GM18951 (cell line): ENCODE data around the gene MYO18A.

Experiments used
- POLR2A ChIP-seq: IDR thresholded peaks from 4 replicates; pipeline ENCODE4 v1.6.1; 2011; ENCODE audit warnings: mild to moderate bottlenecking; ENCODE audit not compliant: insufficient read length, insufficient read depth; ENCODE audit errors: extremely low read depth
- in situ Hi-C: fragments of 300-500 bp; cut with MboI; formaldehyde crosslinking; loops from one replicate; pipeline ENCODE4 v1.12.0; 2022; ENCODE audit warnings: low sequenced_read_pairs, mixed read lengths, inconsistent platforms; ENCODE audit not compliant: unreplicated experiment

Gene MYO18A

DNA sequence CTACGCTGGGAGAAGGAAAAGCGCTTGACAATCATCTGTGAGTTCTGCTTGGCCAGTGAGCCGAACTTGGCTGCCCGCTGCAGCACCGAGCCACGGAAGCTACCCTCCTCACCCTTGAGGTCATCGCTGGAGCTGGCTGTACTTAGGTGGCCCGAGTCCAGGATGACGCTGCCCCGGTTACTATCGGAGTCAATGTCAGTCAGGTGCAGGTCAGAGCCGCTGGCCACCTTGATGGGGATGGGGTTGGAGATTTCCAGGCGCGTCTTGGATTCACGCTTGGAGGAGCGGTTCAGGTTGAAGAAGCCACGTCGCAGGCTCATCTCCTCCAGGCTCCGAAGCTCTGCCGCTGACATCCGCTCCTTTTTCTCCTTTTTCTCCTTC, 13.7 kb downstream of the MYO18A start:
- in situ Hi-C loops, result no loop called here
- no peak for TF ChIP-seq POLR2A

DNA sequence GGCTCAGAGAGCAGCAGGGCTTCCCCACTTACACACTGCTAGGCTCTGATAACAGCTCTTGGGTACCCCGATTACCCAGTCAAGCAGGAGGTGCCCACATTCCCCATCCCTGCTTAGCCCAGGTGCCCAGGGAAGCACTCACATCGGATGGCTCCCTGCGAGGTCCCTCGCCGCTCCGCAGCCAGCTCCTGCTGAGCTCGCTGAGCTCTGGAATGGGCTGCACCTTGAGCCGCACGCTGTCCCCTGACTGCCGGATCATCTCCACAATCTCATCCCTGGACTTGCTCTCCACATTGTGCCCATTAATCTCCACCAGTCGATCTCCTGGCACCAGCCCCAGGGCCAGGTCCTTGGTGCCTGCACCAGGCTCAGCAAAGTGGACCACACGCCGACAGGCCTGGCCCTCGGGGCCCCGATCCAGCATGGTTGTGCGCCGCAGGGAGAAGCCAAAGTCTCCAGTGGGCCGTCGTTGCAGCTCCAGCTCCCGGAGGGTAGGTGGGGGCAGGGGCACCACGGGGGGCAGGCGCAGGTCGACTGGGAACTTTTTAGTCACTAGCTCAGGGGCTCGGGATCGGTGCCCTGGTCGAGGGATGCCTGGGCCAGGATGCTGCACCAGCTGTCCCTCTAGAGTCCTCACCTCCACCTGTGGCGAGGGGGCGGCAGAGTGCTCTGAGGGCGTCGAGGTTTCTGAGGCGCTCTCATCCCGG, 14.2 kb downstream of the MYO18A start:
- TF ChIP-seq POLR2A, result no peak
- in situ Hi-C loops, result no loop called here

DNA sequence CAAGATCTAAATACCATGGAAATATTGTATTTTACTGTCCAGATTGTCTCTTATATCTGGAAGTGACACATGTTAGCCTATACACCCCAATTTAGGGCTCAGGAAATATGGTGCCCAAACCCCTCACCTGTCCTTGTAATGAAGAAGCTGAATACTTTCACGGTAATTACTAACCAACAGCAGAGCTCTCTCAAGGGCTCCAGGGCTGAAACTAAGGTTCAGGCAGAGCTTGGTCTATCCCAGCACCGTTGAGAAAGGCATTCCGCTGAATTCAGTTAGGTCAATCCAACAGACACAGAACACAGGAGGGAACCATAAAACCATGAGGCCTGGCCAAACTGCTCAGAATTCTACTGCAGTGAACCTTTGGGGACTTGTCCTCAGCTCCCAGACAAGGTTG, 14.9 kb downstream of the MYO18A start:
- in situ Hi-C loops, result no loop called here
- no peak for TF ChIP-seq POLR2A

DNA sequence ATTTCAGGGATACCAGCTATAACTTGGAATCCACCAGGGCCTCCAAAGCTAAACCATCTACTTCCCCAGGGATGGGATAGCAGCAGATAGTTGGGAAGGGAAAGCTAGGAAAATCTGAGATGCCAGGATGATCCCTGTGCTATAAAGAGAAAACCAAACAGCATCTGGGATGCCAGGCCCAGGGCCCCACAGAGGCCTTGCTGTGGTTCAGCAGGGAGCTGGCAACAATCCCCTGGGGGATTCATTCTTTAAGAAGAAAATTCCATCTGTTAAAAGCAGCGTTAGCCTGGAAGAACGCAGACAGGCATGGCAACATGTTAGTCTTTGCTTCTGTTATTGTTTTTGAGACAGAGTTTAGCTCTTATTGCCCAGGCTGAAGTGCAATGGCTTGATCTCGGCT, 16.6 kb downstream of the MYO18A start:
- in situ Hi-C loops, result no loop called here
- TF ChIP-seq POLR2A, result no peak

DNA sequence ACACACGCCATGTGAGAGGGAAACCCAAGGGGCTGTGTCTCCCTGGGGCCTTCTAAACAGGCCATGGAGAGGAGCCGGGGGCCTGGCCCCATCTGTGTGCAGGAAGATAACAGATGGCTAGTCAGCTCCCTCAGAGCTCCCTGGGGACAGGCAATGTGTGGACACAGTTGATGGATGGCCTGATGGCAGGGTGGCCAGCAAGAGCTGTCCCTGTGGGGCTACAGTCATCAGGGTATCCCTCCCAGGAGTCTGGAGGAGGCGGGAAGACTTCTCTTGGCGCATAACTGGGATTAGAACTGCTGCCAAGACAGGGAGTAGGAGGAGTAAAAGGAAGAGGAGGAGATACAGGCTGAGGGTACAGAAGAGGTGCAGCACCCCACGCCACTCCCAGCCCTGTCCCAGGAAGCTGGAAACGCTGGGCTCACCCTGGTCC, 17.3 kb downstream of the MYO18A start:
- no peak for TF ChIP-seq POLR2A
- in situ Hi-C loops, result no loop called here

DNA sequence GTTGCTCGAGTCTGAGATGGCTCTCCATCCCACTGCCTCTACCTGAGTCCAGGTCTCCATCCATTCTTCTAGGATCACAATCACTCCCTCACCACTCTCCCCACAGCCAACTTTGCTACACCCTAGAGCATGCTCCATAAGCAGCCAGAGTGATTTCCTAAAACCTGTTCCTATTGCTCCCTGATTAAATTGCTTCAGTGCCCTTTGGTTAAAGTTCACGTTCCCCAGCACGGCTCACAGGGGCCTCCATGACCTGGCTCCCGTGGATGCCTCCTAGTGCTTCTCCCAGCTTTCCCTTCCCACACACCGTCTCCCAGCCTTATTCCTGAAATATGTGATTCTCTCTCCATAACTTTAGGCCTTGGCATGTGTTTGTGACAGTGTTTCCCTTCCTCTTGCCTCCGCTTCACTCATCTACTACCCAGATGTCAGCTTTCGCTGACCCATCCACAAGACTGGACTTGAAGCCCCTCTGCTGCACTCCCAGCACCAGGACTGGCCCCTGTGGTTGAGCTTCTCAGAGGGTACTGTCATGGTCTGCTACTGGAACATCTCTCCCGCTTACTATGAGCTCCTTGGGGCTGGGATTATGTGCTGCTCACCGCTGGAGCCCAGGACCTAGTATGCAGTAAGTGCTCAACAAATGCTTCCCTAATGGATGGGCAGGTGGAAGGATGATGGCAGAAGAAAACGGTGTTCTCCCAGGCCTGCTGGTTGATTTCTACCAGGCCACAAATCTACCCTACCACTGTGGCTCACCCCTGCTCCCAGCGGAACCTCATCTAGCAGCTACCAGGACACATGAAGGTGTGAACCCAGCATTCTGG, 17.9 kb downstream of the MYO18A start:
- in situ Hi-C loops, result no loop called here
- TF ChIP-seq POLR2A, result no peak

DNA sequence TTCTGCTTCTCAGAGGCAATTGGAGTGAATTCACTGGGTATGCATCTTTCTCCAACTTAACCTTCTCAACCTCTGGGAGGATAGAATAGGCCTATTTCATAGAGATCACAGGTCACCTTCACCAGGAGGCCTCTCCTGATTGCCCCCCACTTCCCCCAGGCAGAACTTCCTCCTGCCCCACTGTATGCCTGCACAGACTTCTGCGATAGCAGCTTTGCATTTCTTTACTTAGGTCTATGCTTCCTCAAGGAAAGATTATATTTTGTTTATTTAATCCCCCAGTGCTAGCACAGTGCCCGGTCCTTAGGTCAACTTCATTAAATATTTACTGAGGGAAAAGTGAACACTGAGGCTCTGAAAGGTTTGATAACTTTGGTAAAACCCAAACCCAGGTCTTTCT, 19.9 kb downstream of the MYO18A start:
- in situ Hi-C loops, result no loop called here

DNA sequence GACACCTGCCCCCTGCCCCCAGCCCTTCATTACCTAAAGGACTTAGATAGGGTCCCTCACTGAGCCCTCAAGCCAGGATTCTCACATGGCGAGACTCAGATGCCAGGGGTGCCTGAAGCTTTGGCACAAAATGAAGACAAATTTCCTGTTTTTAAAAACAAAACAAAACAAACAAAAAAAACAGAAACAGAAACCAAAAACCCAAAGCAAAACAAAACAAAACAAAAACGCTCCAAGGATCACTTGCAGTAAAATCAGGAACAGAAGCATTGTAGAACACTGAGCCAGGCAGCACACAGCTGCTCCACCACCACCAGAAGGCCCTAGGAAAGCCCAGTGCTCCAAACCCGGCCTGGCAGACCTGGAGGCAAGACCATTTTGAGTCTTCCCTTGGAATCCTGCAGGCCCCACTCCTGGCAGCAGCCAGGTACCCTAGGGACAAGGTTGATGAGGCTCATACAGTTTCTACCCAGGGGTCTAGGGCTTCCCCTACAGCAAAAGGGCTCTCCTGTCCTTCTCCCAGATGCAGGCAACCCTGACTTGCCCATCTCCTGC, 20.8 kb downstream of the MYO18A start:
- TF ChIP-seq POLR2A, result no peak
- in situ Hi-C loops, result no loop called here

More for the DNA sequence above, 19.9 kb downstream of the MYO18A start:
- TF ChIP-seq POLR2A, result no peak

DNA sequence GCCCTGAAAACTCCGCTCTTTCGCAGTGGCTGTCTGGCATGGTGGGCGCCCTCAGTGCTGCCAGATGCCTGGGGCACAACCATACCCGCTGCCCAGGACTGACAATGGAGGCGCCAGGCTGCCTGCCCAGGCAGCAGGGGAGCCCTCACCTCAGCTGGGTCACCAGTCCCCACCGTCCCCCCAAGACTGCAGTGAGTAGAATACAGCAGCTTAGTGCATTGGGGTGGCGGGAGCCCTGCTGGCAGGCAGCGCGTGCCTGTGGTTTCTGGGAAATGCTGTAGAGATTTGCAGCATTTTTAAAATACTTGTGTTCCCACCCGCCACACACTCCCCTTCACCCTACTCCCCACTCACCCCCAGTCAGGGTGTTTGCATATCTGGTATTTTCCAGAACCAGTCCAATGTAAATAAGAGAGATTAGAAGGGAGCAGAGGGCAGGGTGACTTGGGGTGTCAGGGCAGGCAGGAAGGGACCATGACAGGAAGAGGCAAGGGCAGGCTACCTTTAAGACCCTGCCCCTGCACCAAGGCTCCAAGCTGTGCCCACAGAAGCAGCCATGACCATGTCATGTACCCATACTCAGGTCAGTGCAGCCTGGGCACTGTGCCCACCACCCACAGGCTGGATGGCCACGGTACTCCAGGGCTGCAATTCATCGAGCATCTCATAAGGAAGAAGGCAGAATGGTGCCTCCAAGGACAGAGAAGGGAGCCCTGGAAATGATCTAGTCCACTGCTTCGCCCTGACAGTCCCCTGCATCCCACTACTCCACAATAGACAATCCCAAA, 21.5 kb downstream of the MYO18A start:
- no peak for TF ChIP-seq POLR2A

DNA sequence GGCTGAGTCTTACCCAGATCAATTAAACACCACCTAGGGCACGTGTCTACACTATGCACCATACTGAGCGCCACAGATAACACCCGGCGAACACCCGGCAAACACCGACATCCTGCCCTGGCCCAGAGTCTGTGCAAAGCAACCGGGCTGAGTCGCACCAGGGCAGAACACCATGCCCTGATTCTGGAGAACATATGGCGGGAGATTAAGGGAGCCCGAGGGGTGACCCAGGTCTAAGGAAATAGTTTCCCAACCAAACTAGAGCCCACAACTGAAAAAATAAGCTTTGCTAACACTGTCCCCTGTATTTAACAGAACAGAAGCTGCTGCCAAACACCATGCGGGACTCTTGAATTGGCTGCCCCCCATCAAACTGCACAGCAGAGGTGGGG, 22.1 kb downstream of the MYO18A start:
- in situ Hi-C loops, result no loop called here
- TF ChIP-seq POLR2A, result no peak

More for the DNA sequence above, 21.5 kb downstream of the MYO18A start:
- in situ Hi-C loops, result no loop called here

DNA sequence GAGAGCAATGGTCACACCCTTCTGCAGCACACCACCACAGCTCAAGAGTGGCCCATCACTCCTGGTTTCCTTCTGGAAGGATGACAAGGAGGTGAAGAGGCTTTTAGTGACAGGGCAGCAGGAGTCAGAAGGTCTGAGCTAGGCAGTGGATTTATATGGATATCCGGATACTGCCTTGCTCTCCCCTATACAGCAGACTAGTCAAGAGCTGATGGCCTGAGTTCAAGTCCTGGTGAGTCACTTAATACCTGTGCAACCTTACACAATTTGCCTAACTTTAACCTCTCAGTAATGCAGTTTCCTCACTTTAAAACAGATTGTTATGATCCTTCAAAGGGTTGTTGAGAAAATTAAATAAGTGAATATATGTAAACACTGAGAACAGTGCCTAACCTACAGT, 22.9 kb downstream of the MYO18A start:
- in situ Hi-C loops, result no loop called here
- TF ChIP-seq POLR2A, result no peak

DNA sequence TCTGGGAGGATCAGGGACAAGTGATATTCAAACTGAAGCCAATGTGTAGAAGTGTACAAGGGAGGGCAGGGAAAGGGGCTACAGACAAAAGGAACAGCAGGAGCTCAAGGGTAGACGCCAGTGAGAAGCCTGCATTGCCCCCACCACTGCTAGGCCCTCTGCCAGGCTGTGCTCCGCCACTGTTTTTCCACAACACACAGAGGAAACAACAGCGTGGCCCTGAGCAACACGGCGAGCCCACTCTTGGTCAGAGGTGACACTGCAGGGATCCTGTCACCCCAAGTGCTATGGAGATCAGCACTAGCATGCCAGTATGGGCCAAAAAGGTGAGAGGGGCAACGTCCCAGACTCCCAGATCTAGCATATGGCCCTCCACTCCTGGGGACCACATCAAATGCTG, 23.4 kb downstream of the MYO18A start:
- in situ Hi-C loops, result no loop called here
- TF ChIP-seq POLR2A, result no peak

DNA sequence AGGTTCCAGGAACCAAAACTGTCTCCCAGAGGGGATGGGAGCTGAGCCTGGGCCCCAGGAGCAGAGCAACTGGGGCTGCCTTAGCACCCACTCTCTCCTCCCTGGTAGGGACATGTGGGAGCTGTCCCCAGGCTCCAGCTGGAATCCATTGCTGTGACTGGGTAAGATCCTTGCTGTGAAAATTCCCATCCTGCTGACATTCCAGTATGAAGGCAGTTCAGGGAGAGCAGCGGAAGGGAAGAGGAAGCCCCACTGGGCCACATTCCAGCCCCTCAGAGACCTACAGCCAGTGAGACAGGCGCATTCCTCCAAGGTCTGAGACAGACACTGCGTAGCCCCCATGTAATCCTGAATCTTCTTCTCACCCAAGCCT, 24.2 kb downstream of the MYO18A start:
- in situ Hi-C loops, result no loop called here
- no peak for TF ChIP-seq POLR2A

DNA sequence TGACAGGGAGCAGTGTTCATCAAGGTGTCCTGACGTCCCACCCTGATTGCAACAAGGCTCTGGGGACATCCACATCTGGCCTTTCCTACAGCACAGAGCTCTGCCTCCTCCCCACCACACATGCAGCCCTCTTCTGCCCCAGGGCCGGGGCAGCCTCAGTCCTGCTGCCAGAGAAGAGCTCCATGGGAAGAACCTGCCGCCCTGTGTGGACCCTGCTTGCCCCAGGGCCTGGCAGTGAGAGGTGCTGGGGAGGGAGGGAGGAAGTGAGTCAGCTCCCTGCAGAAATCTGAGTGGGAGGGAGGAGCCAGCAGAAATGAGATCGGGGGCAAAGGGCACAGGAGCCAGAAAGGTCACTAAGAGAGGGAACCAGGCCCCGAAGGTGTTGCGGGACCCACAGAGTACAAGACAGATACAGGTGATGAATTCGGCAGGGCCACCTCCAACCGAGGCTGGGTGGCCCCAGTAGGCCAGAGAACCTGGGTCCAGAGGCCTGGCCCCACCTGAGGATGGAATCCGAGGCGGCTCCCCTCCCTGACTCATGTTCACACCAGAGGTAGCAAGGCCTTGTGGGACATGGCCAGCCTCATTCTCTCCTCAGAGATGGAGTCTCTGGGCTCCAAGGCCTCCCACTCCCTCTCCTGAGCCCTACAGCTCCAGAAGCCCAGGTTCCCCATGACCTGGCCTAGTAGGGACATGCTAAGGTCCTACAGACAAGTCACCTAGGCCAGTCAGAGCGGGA, 24.8 kb downstream of the MYO18A start:
- in situ Hi-C loops, result no loop called here

More for the DNA sequence above, 24.8 kb downstream of the MYO18A start:
- TF ChIP-seq POLR2A, result no peak
